HepG2 (cell line): ENCODE data around the gene SSU72. TPM values are rescaled to one million over a fixed set of nuclear protein-coding genes. Genes with fewer than 3 reads are reported as not detected.

Experiments
- ATAC-seq: fragments of 200-7000 bp; cut with Tn5 transposase; 3 replicates; pipeline ENCODE4 v1.9.1; 2020; ENCODE audit warnings: mild to moderate bottlenecking, moderate library complexity
- Bru-seq: library from RNA; stranded (reverse); fragments of 400-500 nt; gene quantifications from one replicate; lab custom pipeline; 2021; lab: Mats Ljungman, UMichigan
- BruChase-seq, 2 experiments: library from RNA; stranded (reverse); fragments of 400-500 nt; gene quantifications; one replicate each; lab custom pipeline; 2021; lab: Mats Ljungman, UMichigan
- BruUV-seq: library from RNA; stranded (reverse); fragments of 400-500 nt; replicated peaks from 2 replicates; lab custom pipeline; 2021; lab: Mats Ljungman, UMichigan
- CTCF ChIA-PET: fragments of 300-600 bp; formaldehyde crosslinking; extraction: SDS; loops from one replicate; lab custom pipeline; 2021; ENCODE audit warnings: low total read pairs, inconsistent platforms, low intra/inter-chr PET ratio; lab: Yijun Ruan, JAX
- POLR2A ChIA-PET: fragments of 350-600 bp; sonication (Branson Sonifier 250); formaldehyde crosslinking; loops from one replicate; lab custom pipeline; 2020; ENCODE audit warnings: antibody characterized with exemption, inconsistent platforms; lab: Yijun Ruan, JAX
- DNase-seq: peaks from one replicate; pipeline ENCODE4 v3.0.0-alpha.2; 2015; ENCODE audit warnings: low spot score
- FAIRE-seq: peaks from 3 replicates; lab custom pipeline; 2011; peaks lifted over from hg19 to GRCh38; lab: Jason Lieb, UNC
- H2AFZ ChIP-seq: one replicate; pipeline ENCODE4 v1.6.1; 2011; ENCODE audit warnings: low read length, inconsistent platforms
- H3K27ac ChIP-seq: fragments of 300-600 bp; 3 replicates; pipeline ENCODE4 v1.8.0; 2011; ENCODE audit warnings: mixed run types, mild to moderate bottlenecking, mixed read lengths, low read length, inconsistent platforms; ENCODE audit not compliant: insufficient read depth; ENCODE audit errors: extremely low read length
- H3K27me3 ChIP-seq, 2 experiments: fragments of 200-600 bp in 1 of 2; 2 replicates in 1 of 2; 3 replicates in 1 of 2; pipeline versions ENCODE4 v1.6.0 to v1.8.0; 2011; ENCODE audit warnings: low read length in 2 of 2, mild to moderate bottlenecking in 2 of 2, moderate library complexity in 2 of 2, inconsistent platforms in 1 of 2; ENCODE audit not compliant: insufficient read depth in 2 of 2, control insufficient read depth in 1 of 2
- H3K36me3 ChIP-seq, 2 experiments: fragments of 200-600 bp in 1 of 2; replicated peaks in 1 of 2; 2 replicates in 1 of 2; 3 replicates in 1 of 2; pipeline versions ENCODE4 v1.5.1 to v1.8.0; 2011; ENCODE audit warnings: low read length in 2 of 2, inconsistent platforms in 1 of 2; ENCODE audit not compliant: insufficient read depth in 2 of 2, control insufficient read depth in 1 of 2
- H3K4me1 ChIP-seq: 2 replicates; pipeline ENCODE4 v1.5.1; 2012; ENCODE audit warnings: low read length, inconsistent platforms; ENCODE audit not compliant: insufficient read depth
- H3K4me2 ChIP-seq: 2 replicates; pipeline ENCODE4 v1.6.0; 2011; ENCODE audit warnings: low read depth, low read length, inconsistent platforms
- H3K4me3 ChIP-seq, 3 experiments: fragments of 200-600 bp in 1 of 3; sonication (generic), shearing (Covaris generic) in 1 of 3; replicated peaks in 1 of 3; 2 replicates each; pipeline ENCODE4 v1.5.1; 2011 to 2016; ENCODE audit warnings: low read length in 3 of 3, inconsistent platforms in 2 of 3, low read depth in 2 of 3, mild to moderate bottlenecking in 2 of 3, control low read depth in 1 of 3, mixed read lengths in 1 of 3; ENCODE audit not compliant: insufficient read depth in 1 of 3
- H3K79me2 ChIP-seq: one replicate; pipeline ENCODE4 v1.6.1; 2011; ENCODE audit warnings: low read length, inconsistent platforms; ENCODE audit not compliant: insufficient read depth
- H3K9ac ChIP-seq: 2 replicates; pipeline ENCODE4 v1.6.0; 2011; ENCODE audit warnings: mild to moderate bottlenecking, low read depth, low read length, inconsistent platforms; ENCODE audit not compliant: insufficient read depth
- H3K9me3 ChIP-seq: 2 replicates; pipeline ENCODE4 v1.5.1; 2012; ENCODE audit warnings: mild to moderate bottlenecking, low read length
- H4K20me1 ChIP-seq: 2 replicates; pipeline ENCODE4 v1.6.0; 2011; ENCODE audit warnings: inconsistent platforms, mild to moderate bottlenecking, low read length, moderate library complexity; ENCODE audit not compliant: insufficient read depth
- GABPB1 ChIP-seq: IDR thresholded peaks from 2 replicates; pipeline ENCODE4 v1.6.1; 2016; ENCODE audit warnings: mild to moderate bottlenecking, missing genetic modification reagents, moderate library complexity, missing compliant biosample characterization
- KAT8 ChIP-seq: IDR thresholded peaks from 2 replicates; pipeline ENCODE4 v1.6.1; 2016; ENCODE audit warnings: missing genetic modification reagents, missing compliant biosample characterization
- MEF2D ChIP-seq: sonication (generic); formaldehyde crosslinking; IDR thresholded peaks from 2 replicates; pipeline ENCODE4 v1.5.1; 2020; ENCODE audit warnings: mild to moderate bottlenecking, missing genetic modification reagents
- SP1 ChIP-seq, 2 experiments: fragments of 450-650 bp in 1 of 2; sonication (generic) in 1 of 2; formaldehyde crosslinking in 1 of 2; IDR thresholded peaks; 2 replicates each; pipeline versions ENCODE4 v1.4.0 to v1.6.1; 2016 to 2020; ENCODE audit warnings: missing genetic modification reagents in 1 of 2
- WGBS: methylation state at CpG from one replicate; pipeline ENCODE4 v1.1.6; 2017; ENCODE audit warnings: low lambda C conversion rate; 5-methylcytosine and 5-hydroxymethylcytosine counted together
- in situ Hi-C: cut with HindIII; loops from 2 replicates; pipeline ENCODE4 v1.10.0; 2017; ENCODE audit warnings: low pct_unique_long_range_greater_than_20kb; ENCODE audit not compliant: extremely low pct_ligation_motif_present
- intact Hi-C: fragments of 100-400 bp; cut with micrococcal nuclease; formaldehyde crosslinking; loops from one replicate; pipeline ENCODE4 v1.10.0; 2022; ENCODE audit not compliant: unreplicated experiment
- long read RNA-seq, 2 experiments: library from RNA in 1 of 2; library from polyadenylated mRNA in 1 of 2; stranded (forward) in 1 of 2; unstranded in 1 of 2; transcript quantifications; one replicate each; pipeline ENCODE4 v2.0.0, GENCODE V29; 2019 to 2022
- polyA minus RNA-seq, 3 experiments: library from RNA; depleted of rRNA, polyadenylated mRNA; stranded (reverse); fragments of >200 nt; gene quantifications; 2 replicates each; pipeline ENCODE4 v1.2.3, GENCODE V29; 2011; ENCODE audit warnings: low replicate concordance in 1 of 3
- polyA plus RNA-seq, 8 experiments: library from polyadenylated mRNA; depleted of rRNA in 3 of 8; stranded (reverse) in 7 of 8; unstranded in 1 of 8; fragments of >200 nt; fragmentation: Illumina TruSeq in 4 of 8; extraction: Trizol in 4 of 8; gene quantifications; 2 replicates each; pipeline versions ENCODE4 v1.2.1 to v1.2.3, GENCODE V29; 2011 to 2016; ENCODE audit warnings: low read depth in 4 of 8, missing spikeins in 1 of 8, mixed read lengths in 1 of 8; ENCODE audit not compliant: insufficient read depth in 1 of 8
- total RNA-seq, 5 experiments: library from RNA; depleted of rRNA; stranded (reverse); fragments of >200 nt; fragmentation: Illumina TruSeq; extraction: Trizol; gene quantifications; 2 replicates each; pipeline ENCODE4 v1.2.3, GENCODE V29; 2016; ENCODE audit warnings: low read depth in 1 of 5
- TF ChIP-seq, protein P1 (sequence below): sonication (generic); formaldehyde crosslinking; IDR thresholded peaks from 2 replicates; pipeline ENCODE4 v1.9.0; 2021; ENCODE audit warnings: missing genetic modification reagents, borderline replicate concordance
- TF ChIP-seq, protein P2 (sequence below): sonication (generic); formaldehyde crosslinking; IDR thresholded peaks from 2 replicates; pipeline ENCODE4 v1.4.0; 2020; ENCODE audit warnings: missing genetic modification reagents
- TF ChIP-seq, protein P3 (sequence below): sonication (generic); formaldehyde crosslinking; IDR thresholded peaks from 2 replicates; pipeline ENCODE4 v1.5.1; 2020; ENCODE audit warnings: missing genetic modification reagents, mild to moderate bottlenecking, borderline replicate concordance

The SSU72 gene
- total RNA-seq (2016; rRNA removed; fragmentation: Illumina TruSeq; extraction: Trizol) (63.5 and 67.1 TPM in 2 replicates), polyA plus RNA-seq (2011; rRNA removed) (41.7 and 42.8 TPM in 2 replicates), polyA minus RNA-seq (2011; rRNA and poly(A)+ RNA removed; ENCODE audit: low replicate concordance) (60.1 and 74.5 TPM in 2 replicates), Bru-seq, nascent RNA (percentile 78 among the genes with signal in this experiment), BruChase-seq, experiment 1, labeled RNA remaining after a 6-hour chase (percentile 95 among the genes with signal in this experiment), BruChase-seq, experiment 2, labeled RNA remaining after a 2-hour chase (percentile 90 among the genes with signal in this experiment)
- total RNA-seq (2016; cell fraction: cytosol; rRNA removed; fragmentation: Illumina TruSeq; extraction: Trizol; ENCODE audit: low read depth), result 174 and 181 TPM in 2 replicates
- total RNA-seq (2016; cell fraction: insoluble cytoplasmic fraction; rRNA removed; fragmentation: Illumina TruSeq; extraction: Trizol), result 55.4 and 71.0 TPM in 2 replicates
- total RNA-seq (2016; cell fraction: membrane; rRNA removed; fragmentation: Illumina TruSeq; extraction: Trizol), result 205 and 206 TPM in 2 replicates
- 33.8 and 37.5 TPM in 2 replicates for total RNA-seq (2016; cell fraction: nucleus; rRNA removed; fragmentation: Illumina TruSeq; extraction: Trizol)
- polyA plus RNA-seq (2011; cell fraction: cytosol; rRNA removed), result 46.2 and 47.3 TPM in 2 replicates
- 54.5 and 58.4 TPM in 2 replicates for polyA plus RNA-seq (2011; cell fraction: nucleus; rRNA removed)
- polyA plus RNA-seq (2012), result 78.4 and 81.7 TPM in 2 replicates
- polyA plus RNA-seq (2016; cell fraction: cytosol; fragmentation: Illumina TruSeq; extraction: Trizol; ENCODE audit: low read depth), result 402 and 408 TPM in 2 replicates
- polyA plus RNA-seq (2016; cell fraction: insoluble cytoplasmic fraction; fragmentation: Illumina TruSeq; extraction: Trizol; ENCODE audit: low read depth), result 95.7 and 105 TPM in 2 replicates
- 348 and 359 TPM in 2 replicates for polyA plus RNA-seq (2016; cell fraction: membrane; fragmentation: Illumina TruSeq; extraction: Trizol; ENCODE audit: low read depth)
- polyA plus RNA-seq (2016; cell fraction: nucleus; fragmentation: Illumina TruSeq; extraction: Trizol; ENCODE audit: insufficient read depth, low read depth), result 88.7 and 92.0 TPM in 2 replicates
- 44.8 and 47.0 TPM in 2 replicates for polyA minus RNA-seq (2011; cell fraction: cytosol; rRNA and poly(A)+ RNA removed)
- 35.7 and 37.5 TPM in 2 replicates for polyA minus RNA-seq (2011; cell fraction: nucleus; rRNA and poly(A)+ RNA removed)
- long read RNA-seq, experiment 1, full-length matches to known transcripts, result 164 of 224 reads
- long read RNA-seq, experiment 1, partial matches to known transcripts, result 7 of 224 reads
- long read RNA-seq, experiment 1, other reads (novel, unspliced or antisense), result 53 of 224 reads
- long read RNA-seq, experiment 2, full-length matches to known transcripts, result 254 of 326 reads
- long read RNA-seq, experiment 2, partial matches to known transcripts, result 5 of 326 reads
- long read RNA-seq, experiment 2, other reads (novel, unspliced or antisense), result 67 of 326 reads

DNA sequence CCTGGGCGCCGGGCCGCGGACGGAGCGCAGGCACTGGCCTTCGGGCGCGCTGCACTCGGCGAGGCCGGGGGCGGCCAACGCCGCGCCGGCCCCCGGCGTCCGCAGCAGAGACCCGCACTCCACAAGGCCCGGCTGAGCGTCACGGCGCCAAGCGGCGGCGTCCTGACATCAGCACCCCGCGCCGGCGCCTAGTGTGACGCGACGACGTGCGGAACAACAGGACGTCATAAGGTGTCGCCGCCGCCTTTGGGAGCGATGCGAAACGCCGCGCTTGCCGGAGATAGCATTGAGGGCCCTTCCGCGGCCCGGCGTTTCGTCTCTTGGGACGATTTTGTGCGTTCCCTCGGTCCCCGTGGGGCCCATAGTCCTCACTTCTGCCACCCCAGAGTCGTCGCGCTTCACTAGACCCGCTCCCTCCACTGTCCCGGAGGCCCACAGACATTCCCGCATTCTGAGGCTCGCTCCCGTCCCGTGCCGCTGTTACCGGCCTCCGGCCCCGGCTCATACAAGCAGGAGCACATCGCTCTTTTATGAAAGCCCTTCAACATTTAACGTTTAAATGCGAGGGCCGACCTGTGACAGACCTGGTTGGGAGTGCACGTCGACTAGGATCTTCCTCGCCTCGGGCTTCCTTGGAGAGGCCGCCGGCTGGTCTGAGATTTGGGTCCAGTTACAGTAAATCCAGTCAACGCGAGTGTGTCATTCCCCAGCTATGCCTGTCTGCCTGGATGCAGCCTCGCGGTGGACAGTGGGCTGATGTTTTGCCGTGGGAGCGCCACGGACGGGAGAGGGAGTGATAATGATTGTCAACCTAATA lies at the start of gene SSU72:
TSS of gene SSU72 (minus strand) at position 143 of the 817 bp plus-strand sequence. CDS start 306 bp downstream, outside the sequence.
- Histone ChIP-seq H3K79me2 (peaks cover 37% of the 10 kb centered on the region), H3K27me3 (peaks cover 0 to 13% of the 10 kb centered on the region in 2 experiments; a peak in 1 of 5 replicates), H3K4me3 (peak within 1 kb of the TSS; percentile 86 to 99 (median 99)), H3K9ac (peak within 1 kb of the TSS; percentile 96), H3K9me3 (no peaks in the 10 kb centered on the region), H3K36me3 (peaks cover 2 to 4% of the 10 kb centered on the region in 2 experiments; a peak in 2 of 5 replicates), H3K4me1 (peaks cover 56% of the 10 kb centered on the region), H3K4me2 (peak within 1 kb of the TSS; percentile 100), H4K20me1 (peaks cover 5% of the 10 kb centered on the region), H3K27ac (peak within 1 kb of the TSS; percentile 87), H2AFZ (peak within 1 kb of the TSS; percentile 81)
- ATAC-seq (peak; percentile 58), DNase-seq (peak; percentile 76), FAIRE-seq (no peak)
- WGBS, result under 1% methylated on average over 38 of the region's 87 CpGs
- ChIA-PET POLR2A (interaction anchor here (3.4 to 4.4 kb wide), 2 partner anchors 12 to 40 kb away, joined by 12 to 29 read pairs; partner anchors contain the start of gene MIB2), CTCF (no interaction called here)
- in situ Hi-C loops, result loop anchor here (5.0 kb wide), 1 partner anchor 42 kb away; the partner anchor contains the start of gene MIB2
- TSS peak; percentile 93 for BruUV-seq
- intact Hi-C loops, result loop anchor here (5.0 kb wide), 1 partner anchor 37 kb away; no protein-coding TSS in a partner anchor
- peak; percentile 94 for TF ChIP-seq GABPB1 (CRISPR knock-in tag)
- TF ChIP-seq, protein P1, sequence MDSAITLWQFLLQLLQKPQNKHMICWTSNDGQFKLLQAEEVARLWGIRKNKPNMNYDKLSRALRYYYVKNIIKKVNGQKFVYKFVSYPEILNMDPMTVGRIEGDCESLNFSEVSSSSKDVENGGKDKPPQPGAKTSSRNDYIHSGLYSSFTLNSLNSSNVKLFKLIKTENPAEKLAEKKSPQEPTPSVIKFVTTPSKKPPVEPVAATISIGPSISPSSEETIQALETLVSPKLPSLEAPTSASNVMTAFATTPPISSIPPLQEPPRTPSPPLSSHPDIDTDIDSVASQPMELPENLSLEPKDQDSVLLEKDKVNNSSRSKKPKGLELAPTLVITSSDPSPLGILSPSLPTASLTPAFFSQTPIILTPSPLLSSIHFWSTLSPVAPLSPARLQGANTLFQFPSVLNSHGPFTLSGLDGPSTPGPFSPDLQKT (CRISPR knock-in tag), result no peak; the same call in 1 of the 2 replicates
- TF ChIP-seq SP1 (IDR thresholded peaks at IDR 0.05), result no peak
- peak; percentile 71 for TF ChIP-seq SP1 (CRISPR knock-in tag; IDR thresholded peaks at IDR 0.05)
- TF ChIP-seq, protein P2, sequence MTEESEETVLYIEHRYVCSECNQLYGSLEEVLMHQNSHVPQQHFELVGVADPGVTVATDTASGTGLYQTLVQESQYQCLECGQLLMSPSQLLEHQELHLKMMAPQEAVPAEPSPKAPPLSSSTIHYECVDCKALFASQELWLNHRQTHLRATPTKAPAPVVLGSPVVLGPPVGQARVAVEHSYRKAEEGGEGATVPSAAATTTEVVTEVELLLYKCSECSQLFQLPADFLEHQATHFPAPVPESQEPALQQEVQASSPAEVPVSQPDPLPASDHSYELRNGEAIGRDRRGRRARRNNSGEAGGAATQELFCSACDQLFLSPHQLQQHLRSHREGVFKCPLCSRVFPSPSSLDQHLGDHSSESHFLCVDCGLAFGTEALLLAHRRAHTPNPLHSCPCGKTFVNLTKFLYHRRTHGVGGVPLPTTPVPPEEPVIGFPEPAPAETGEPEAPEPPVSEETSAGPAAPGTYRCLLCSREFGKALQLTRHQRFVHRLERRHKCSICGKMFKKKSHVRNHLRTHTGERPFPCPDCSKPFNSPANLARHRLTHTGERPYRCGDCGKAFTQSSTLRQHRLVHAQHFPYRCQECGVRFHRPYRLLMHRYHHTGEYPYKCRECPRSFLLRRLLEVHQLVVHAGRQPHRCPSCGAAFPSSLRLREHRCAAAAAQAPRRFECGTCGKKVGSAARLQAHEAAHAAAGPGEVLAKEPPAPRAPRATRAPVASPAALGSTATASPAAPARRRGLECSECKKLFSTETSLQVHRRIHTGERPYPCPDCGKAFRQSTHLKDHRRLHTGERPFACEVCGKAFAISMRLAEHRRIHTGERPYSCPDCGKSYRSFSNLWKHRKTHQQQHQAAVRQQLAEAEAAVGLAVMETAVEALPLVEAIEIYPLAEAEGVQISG (CRISPR knock-in tag), result peak; percentile 86
- TF ChIP-seq MEF2D (CRISPR knock-in tag), result no peak
- TF ChIP-seq KAT8 (CRISPR knock-in tag), result peak; percentile 97
- TF ChIP-seq, protein P3, sequence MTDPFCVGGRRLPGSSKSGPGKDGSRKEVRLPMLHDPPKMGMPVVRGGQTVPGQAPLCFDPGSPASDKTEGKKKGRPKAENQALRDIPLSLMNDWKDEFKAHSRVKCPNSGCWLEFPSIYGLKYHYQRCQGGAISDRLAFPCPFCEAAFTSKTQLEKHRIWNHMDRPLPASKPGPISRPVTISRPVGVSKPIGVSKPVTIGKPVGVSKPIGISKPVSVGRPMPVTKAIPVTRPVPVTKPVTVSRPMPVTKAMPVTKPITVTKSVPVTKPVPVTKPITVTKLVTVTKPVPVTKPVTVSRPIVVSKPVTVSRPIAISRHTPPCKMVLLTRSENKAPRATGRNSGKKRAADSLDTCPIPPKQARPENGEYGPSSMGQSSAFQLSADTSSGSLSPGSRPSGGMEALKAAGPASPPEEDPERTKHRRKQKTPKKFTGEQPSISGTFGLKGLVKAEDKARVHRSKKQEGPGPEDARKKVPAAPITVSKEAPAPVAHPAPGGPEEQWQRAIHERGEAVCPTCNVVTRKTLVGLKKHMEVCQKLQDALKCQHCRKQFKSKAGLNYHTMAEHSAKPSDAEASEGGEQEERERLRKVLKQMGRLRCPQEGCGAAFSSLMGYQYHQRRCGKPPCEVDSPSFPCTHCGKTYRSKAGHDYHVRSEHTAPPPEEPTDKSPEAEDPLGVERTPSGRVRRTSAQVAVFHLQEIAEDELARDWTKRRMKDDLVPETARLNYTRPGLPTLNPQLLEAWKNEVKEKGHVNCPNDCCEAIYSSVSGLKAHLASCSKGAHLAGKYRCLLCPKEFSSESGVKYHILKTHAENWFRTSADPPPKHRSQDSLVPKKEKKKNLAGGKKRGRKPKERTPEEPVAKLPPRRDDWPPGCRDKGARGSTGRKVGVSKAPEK (CRISPR knock-in tag), result no peak
